GM12874 (cell line): ENCODE data around the gene EXOC2.

Experiments used
- CTCF ChIP-seq: IDR thresholded peaks from 2 replicates; pipeline ENCODE4 v1.5.1; 2011; ENCODE audit warnings: low read depth, mild to moderate bottlenecking, control low read depth, low read length, moderate library complexity; ENCODE audit not compliant: insufficient read depth

The EXOC2 gene

GRCh38 chr6:527989-528673 lies 164.8 kb downstream of the EXOC2 start:
- no peak for TF ChIP-seq CTCF

- TF ChIP-seq CTCF: 0 out of 2 replicates have a peak, but pooled peaks have one; percentile 12
These were observed 168.1 kb downstream of the EXOC2 start for GRCh38 chr6:524803-525202.

- no peak for TF ChIP-seq CTCF
These were observed 172.1 kb downstream of the EXOC2 start for GRCh38 chr6:520820-521219.

GRCh38 chr6:518218-518617 lies 174.7 kb downstream of the EXOC2 start:
- no peak for TF ChIP-seq CTCF

DNA sequence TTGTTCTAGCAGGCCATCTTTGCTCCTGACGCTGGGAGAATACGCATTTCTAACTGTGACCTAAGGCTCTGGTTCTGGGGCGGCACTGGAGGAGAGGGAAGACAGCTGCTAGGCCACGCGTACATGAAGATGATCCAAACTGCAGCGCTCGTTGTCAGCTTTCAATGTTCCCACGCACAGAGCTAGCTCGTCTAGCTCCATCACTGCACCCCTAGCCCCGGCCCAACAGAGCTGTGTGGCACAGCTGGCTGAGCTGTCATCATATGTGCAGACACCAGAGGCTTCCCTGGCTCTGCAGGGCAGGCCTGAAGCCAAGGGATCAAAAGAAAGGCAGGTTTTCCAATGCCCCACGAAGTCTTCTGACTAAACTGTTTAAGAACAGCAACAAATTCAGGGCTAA lies 176.7 kb downstream of the EXOC2 start:
- TF ChIP-seq CTCF: no peak

- no peak for TF ChIP-seq CTCF
These were observed 177.7 kb downstream of the EXOC2 start for GRCh38 chr6:515267-515666.

GRCh38 chr6:514396-514978 lies 178.5 kb downstream of the EXOC2 start:
- no peak for TF ChIP-seq CTCF
